Keratinocyte (primary cell): ENCODE data around the gene TBC1D22B. TPM values are rescaled to one million over a fixed set of nuclear protein-coding genes. Genes with fewer than 3 reads are reported as not detected.

ENCODE experiments used
- DNase-seq: peaks from one replicate; pipeline ENCODE4 v3.0.0-alpha.2; 2011; ENCODE audit warnings: low read depth, missing footprints, low spot score
- FAIRE-seq: peaks from 2 replicates; lab custom pipeline; 2011; peaks lifted over from hg19 to GRCh38; lab: Jason Lieb, UNC
- H2AFZ ChIP-seq: 2 replicates; pipeline ENCODE4 v1.6.0; 2012; ENCODE audit warnings: low read length, control low read depth, inconsistent platforms; ENCODE audit not compliant: control insufficient read depth
- H3K27ac ChIP-seq: 2 replicates; pipeline ENCODE4 v1.5.1; 2011; ENCODE audit warnings: low read length; ENCODE audit not compliant: control insufficient read depth, insufficient read depth
- H3K27me3 ChIP-seq: 3 replicates; pipeline ENCODE4 v1.6.0; 2011; ENCODE audit warnings: low read length; ENCODE audit not compliant: control insufficient read depth, insufficient read depth; ENCODE audit errors: extremely low read depth
- H3K36me3 ChIP-seq, 2 experiments: 2 replicates in 1 of 2; 3 replicates in 1 of 2; pipeline ENCODE4 v1.5.1; 2011; ENCODE audit warnings: low read length in 2 of 2, mild to moderate bottlenecking in 1 of 2; ENCODE audit not compliant: control insufficient read depth in 2 of 2, insufficient read depth in 2 of 2; ENCODE audit errors: extremely low read depth in 1 of 2
- H3K4me1 ChIP-seq: 3 replicates; pipeline ENCODE4 v1.5.1; 2011; ENCODE audit warnings: low read length; ENCODE audit not compliant: control insufficient read depth, insufficient read depth; ENCODE audit errors: extremely low read depth
- H3K4me2 ChIP-seq: 3 replicates; pipeline ENCODE4 v1.6.0; 2011; ENCODE audit warnings: low read depth, low read length; ENCODE audit not compliant: control insufficient read depth, insufficient read depth; ENCODE audit errors: extremely low read depth
- H3K4me3 ChIP-seq, 3 experiments: fragments of 200-600 bp in 1 of 3; sonication (generic) in 1 of 3; 2 replicates in 2 of 3; 3 replicates in 1 of 3; pipeline ENCODE4 v1.5.1; 2011 to 2016; ENCODE audit warnings: low read length in 3 of 3, mild to moderate bottlenecking in 3 of 3, control low read depth in 2 of 3, inconsistent platforms in 1 of 3, low read depth in 1 of 3, mixed read lengths in 1 of 3, mixed run types in 1 of 3, moderate library complexity in 1 of 3; ENCODE audit not compliant: control insufficient read depth in 2 of 3, insufficient read depth in 2 of 3; ENCODE audit errors: extremely low read depth in 1 of 3
- H3K79me2 ChIP-seq: 2 replicates; pipeline ENCODE4 v1.6.0; 2012; ENCODE audit warnings: low read length; ENCODE audit not compliant: control insufficient read depth, insufficient read depth
- H3K9ac ChIP-seq: 3 replicates; pipeline ENCODE4 v1.6.0; 2011; ENCODE audit warnings: low read length; ENCODE audit not compliant: control insufficient read depth, insufficient read depth; ENCODE audit errors: extremely low read depth
- H3K9me1 ChIP-seq: 3 replicates; pipeline ENCODE4 v1.6.0; 2011; ENCODE audit warnings: low read length; ENCODE audit not compliant: control insufficient read depth, insufficient read depth; ENCODE audit errors: extremely low read depth
- H3K9me3 ChIP-seq: 2 replicates; pipeline ENCODE4 v1.5.1; 2012; ENCODE audit warnings: low read depth, low read length; ENCODE audit not compliant: control insufficient read depth
- H4K20me1 ChIP-seq: 3 replicates; pipeline ENCODE4 v1.6.0; 2011; ENCODE audit warnings: low read length; ENCODE audit not compliant: control insufficient read depth, insufficient read depth; ENCODE audit errors: extremely low read depth
- EZH2 ChIP-seq: IDR thresholded peaks from one replicate; pipeline ENCODE4 v1.6.1; 2012; ENCODE audit warnings: inconsistent platforms, mild to moderate bottlenecking, low read length, moderate library complexity
- dilution Hi-C: fragments of 300-500 bp; cut with MboI; formaldehyde crosslinking; loops from one replicate; pipeline ENCODE4 v1.7.0; 2020; ENCODE audit warnings: low sequenced_read_pairs; ENCODE audit not compliant: extremely low pct_ligation_motif_present
- polyA plus RNA-seq, 5 experiments: library from polyadenylated mRNA; depleted of rRNA in 3 of 5; stranded (reverse) in 3 of 5; stranded (forward) in 1 of 5; unstranded in 1 of 5; fragments of >200 nt; gene quantifications; 1 replicate in 1 of 5; 2 replicates in 3 of 5; 3 replicates in 1 of 5; pipeline versions ENCODE4 v1.2.1 to v1.2.3, GENCODE V29; 2011 to 2012; ENCODE audit warnings: missing spikeins in 2 of 5, low read depth in 1 of 5, low replicate concordance in 1 of 5
- TF ChIP-seq, protein P1 (sequence below), 3 experiments: IDR thresholded peaks in 1 of 3; conservative IDR thresholded peaks in 1 of 3; optimal IDR thresholded peaks in 1 of 3; 2 replicates in 2 of 3; 3 replicates in 1 of 3; pipeline versions ENCODE3 to v1.5.1; 2011; ENCODE audit warnings: low read length in 3 of 3, mild to moderate bottlenecking in 3 of 3, moderate library complexity in 2 of 3, control low read depth in 1 of 3, inconsistent platforms in 1 of 3; ENCODE audit not compliant: insufficient read depth in 2 of 3; ENCODE audit errors: extremely low read depth in 1 of 3

Gene TBC1D22B
- polyA plus RNA-seq, 1 donor (not counting 4 experiments of a cell fraction or from before 2014, with no cell fraction given) = 5.9 TPM

DNA sequence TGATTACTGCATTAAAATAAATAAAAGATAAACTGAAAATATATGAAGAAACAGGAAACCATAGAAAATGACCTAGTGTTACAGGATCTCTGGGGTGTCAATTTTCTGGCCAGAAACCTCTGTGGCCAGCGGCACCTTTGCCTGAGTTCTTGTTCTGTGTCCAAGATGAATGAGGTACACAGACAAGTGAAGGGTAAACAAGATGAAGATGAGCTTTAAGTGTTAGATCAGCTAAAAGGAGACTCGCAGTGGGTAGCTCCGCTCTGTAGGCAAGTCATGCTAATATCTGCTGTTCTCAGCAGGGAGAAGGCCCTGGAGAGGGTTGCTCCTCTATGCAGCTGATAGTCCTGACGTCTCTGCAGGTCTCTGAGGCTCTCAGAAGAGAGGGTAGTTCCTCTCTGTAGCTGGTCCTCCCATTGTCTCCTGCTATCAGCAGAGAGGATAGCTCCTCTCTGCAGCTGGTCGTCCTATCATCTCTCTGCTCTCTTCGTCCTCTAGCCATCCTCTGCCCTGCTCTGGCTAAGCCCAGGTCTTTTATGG lies 35.9 kb upstream of the TBC1D22B start:
- Histone ChIP-seq H3K4me2 (peak overlapping the region; percentile 85), H3K4me1 (peaks cover 11% of the 10 kb centered on the region), H3K9me1 (no peaks in the 10 kb centered on the region), H2AFZ (peak overlapping the region; percentile 88), H3K36me3 (no peaks in the 10 kb centered on the region), H3K9ac (peak overlapping the region; percentile 37), H3K27me3 (no peaks in the 10 kb centered on the region), H3K79me2 (no peaks in the 10 kb centered on the region), H4K20me1 (no peaks in the 10 kb centered on the region), H3K4me3 (peak overlapping the region; percentile 46 to 70 (median 63)), H3K27ac (no peak overlapping the region), H3K9me3 (no peaks in the 10 kb centered on the region)
- DNase-seq = no peak
- dilution Hi-C loops = no loop called here
- FAIRE-seq = no peak
- TF ChIP-seq EZH2 = no peak
- TF ChIP-seq, protein P1, sequence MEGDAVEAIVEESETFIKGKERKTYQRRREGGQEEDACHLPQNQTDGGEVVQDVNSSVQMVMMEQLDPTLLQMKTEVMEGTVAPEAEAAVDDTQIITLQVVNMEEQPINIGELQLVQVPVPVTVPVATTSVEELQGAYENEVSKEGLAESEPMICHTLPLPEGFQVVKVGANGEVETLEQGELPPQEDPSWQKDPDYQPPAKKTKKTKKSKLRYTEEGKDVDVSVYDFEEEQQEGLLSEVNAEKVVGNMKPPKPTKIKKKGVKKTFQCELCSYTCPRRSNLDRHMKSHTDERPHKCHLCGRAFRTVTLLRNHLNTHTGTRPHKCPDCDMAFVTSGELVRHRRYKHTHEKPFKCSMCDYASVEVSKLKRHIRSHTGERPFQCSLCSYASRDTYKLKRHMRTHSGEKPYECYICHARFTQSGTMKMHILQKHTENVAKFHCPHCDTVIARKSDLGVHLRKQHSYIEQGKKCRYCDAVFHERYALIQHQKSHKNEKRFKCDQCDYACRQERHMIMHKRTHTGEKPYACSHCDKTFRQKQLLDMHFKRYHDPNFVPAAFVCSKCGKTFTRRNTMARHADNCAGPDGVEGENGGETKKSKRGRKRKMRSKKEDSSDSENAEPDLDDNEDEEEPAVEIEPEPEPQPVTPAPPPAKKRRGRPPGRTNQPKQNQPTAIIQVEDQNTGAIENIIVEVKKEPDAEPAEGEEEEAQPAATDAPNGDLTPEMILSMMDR (optimal IDR thresholded peaks at IDR 0.05 in 1 of 3, IDR thresholded peaks at IDR 0.05 in 1 of 3, conservative IDR thresholded peaks at IDR 0.05 in 1 of 3; ENCODE audit: extremely low read depth in 1 of 3, insufficient read depth in 2 of 3, low read length in 3 of 3) = no peak

DNA sequence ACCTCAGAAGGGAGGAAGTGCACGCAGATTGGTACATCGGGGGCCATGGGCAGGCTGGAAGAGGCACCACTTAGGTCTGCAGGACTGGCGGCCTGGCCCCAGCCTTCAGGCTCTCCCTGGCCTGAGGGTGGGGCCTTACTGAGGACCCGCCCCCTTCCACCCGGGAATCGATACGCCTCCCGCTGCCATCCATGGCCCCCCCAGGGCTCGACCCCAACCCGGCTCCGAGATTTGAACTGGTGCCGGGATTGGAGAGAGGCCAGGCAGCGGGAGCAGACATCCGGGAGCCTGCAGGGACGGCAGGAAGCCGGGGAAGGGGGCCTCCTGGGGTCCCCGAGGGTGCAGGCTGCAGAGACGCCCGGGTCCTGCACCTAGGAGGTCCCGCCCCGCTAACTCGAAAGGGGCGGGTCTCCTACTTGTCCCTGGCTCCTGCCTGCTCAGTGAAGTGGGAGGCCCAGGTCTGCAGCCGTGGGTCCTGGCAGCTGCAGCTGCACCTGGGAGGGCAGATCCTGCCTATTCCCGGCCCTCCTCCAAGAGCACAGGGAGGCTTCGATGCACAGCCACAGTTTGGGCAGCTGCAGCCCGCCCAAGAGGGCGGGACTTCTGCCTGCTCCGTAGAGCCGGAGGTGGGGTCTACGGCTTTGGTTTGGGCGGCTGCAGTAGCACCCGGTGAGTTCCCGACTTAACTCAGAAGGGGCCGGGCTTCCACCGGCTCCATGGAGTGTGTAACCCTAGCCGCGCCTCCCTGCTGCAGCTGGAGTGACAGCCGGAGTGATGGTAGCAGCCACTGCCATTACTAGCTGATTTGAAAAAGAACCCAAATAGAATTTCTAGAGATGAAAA lies 35.2 kb upstream of the TBC1D22B start:
- Histone ChIP-seq H3K4me3 (peak overlapping the region; percentile 46 to 70 (median 63)), H4K20me1 (no peaks in the 10 kb centered on the region), H3K79me2 (no peaks in the 10 kb centered on the region), H3K36me3 (no peaks in the 10 kb centered on the region), H3K27me3 (no peaks in the 10 kb centered on the region), H2AFZ (peak overlapping the region; percentile 88), H3K4me2 (peak overlapping the region; percentile 85), H3K27ac (no peak overlapping the region), H3K4me1 (peaks cover 11% of the 10 kb centered on the region), H3K9me3 (no peaks in the 10 kb centered on the region), H3K9me1 (no peaks in the 10 kb centered on the region), H3K9ac (peak overlapping the region; percentile 37)
- TF ChIP-seq, protein P1 (optimal IDR thresholded peaks at IDR 0.05 in 1 of 3, IDR thresholded peaks at IDR 0.05 in 1 of 3, conservative IDR thresholded peaks at IDR 0.05 in 1 of 3; ENCODE audit: extremely low read depth in 1 of 3, insufficient read depth in 2 of 3, low read length in 3 of 3) = no peak
- TF ChIP-seq EZH2 = no peak
- DNase-seq (peak; percentile 62), FAIRE-seq (peak; percentile 71)
- dilution Hi-C loops = no loop called here
